ENCODE results near the gene GAL3ST3. TPM values are rescaled to one million over a fixed set of nuclear protein-coding genes. Genes with fewer than 3 reads are reported as not detected.

GAL3ST3 gene
- total and polyA plus RNA-seq, 10 of the 15 experiments (the other 5 are each of a cell fraction or from before 2014, with no cell fraction given) = 0.06 to 0.12 TPM; not detected in 8

GRCh38 chr11:66001942-66002647, 46.9 kb downstream of the GAL3ST3 start, which contains the start of the genes BANF1 and EIF1AD (continued):
- TF ChIP-seq CUX1 (IDR thresholded peaks at IDR 0.05; ENCODE audit: insufficient replicate concordance, low read depth, low read length) (no peak), TCF12 (IDR thresholded peaks at IDR 0.05; ENCODE audit: low read depth, low read length) (no peak; the same call in 1 of the 2 replicates), EGR1 (IDR thresholded peaks at IDR 0.05; ENCODE audit: borderline replicate concordance in 1 of 2, low read depth in 2 of 2, low read length in 2 of 2) (peak in 1 of 2 experiments; percentile 74; a peak in 1 of 3 replicates), ZNF274 (IDR thresholded peaks at IDR 0.05; ENCODE audit: insufficient read depth, insufficient read length) (no peak), CHD1 (IDR thresholded peaks at IDR 0.05; ENCODE audit: low read depth, low read length) (0 out of 2 replicates have a peak, but pooled peaks have one; percentile 37), IRF5 (IDR thresholded peaks at IDR 0.05; ENCODE audit: borderline replicate concordance) (peak; percentile 64; the same call in 1 of the 2 replicates), POLR2A (IDR thresholded peaks at IDR 0.05; ENCODE audit: low read depth, low read length) (peak; percentile 96), POU2F2 (IDR thresholded peaks at IDR 0.05; ENCODE audit: borderline replicate concordance, low read depth, low read length) (peak; percentile 76; the same call in 2 of the 3 replicates), FOXM1 (IDR thresholded peaks at IDR 0.05; ENCODE audit: low read depth, low read length) (peak; percentile 72; the same call in 1 of the 2 replicates), CBX3 (IDR thresholded peaks at IDR 0.05; ENCODE audit: borderline replicate concordance, low read depth) (no peak)
- TF ChIP-seq, protein P1, sequence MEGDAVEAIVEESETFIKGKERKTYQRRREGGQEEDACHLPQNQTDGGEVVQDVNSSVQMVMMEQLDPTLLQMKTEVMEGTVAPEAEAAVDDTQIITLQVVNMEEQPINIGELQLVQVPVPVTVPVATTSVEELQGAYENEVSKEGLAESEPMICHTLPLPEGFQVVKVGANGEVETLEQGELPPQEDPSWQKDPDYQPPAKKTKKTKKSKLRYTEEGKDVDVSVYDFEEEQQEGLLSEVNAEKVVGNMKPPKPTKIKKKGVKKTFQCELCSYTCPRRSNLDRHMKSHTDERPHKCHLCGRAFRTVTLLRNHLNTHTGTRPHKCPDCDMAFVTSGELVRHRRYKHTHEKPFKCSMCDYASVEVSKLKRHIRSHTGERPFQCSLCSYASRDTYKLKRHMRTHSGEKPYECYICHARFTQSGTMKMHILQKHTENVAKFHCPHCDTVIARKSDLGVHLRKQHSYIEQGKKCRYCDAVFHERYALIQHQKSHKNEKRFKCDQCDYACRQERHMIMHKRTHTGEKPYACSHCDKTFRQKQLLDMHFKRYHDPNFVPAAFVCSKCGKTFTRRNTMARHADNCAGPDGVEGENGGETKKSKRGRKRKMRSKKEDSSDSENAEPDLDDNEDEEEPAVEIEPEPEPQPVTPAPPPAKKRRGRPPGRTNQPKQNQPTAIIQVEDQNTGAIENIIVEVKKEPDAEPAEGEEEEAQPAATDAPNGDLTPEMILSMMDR (IDR thresholded peaks at IDR 0.05 in 2 of 3, conservative IDR thresholded peaks at IDR 0.05 in 1 of 3; ENCODE audit: control insufficient read depth in 2 of 3, extremely low read depth in 1 of 3, insufficient read depth in 1 of 3, low read depth in 3 of 3, low read length in 3 of 3) = no peak
- TF ChIP-seq, protein P2, sequence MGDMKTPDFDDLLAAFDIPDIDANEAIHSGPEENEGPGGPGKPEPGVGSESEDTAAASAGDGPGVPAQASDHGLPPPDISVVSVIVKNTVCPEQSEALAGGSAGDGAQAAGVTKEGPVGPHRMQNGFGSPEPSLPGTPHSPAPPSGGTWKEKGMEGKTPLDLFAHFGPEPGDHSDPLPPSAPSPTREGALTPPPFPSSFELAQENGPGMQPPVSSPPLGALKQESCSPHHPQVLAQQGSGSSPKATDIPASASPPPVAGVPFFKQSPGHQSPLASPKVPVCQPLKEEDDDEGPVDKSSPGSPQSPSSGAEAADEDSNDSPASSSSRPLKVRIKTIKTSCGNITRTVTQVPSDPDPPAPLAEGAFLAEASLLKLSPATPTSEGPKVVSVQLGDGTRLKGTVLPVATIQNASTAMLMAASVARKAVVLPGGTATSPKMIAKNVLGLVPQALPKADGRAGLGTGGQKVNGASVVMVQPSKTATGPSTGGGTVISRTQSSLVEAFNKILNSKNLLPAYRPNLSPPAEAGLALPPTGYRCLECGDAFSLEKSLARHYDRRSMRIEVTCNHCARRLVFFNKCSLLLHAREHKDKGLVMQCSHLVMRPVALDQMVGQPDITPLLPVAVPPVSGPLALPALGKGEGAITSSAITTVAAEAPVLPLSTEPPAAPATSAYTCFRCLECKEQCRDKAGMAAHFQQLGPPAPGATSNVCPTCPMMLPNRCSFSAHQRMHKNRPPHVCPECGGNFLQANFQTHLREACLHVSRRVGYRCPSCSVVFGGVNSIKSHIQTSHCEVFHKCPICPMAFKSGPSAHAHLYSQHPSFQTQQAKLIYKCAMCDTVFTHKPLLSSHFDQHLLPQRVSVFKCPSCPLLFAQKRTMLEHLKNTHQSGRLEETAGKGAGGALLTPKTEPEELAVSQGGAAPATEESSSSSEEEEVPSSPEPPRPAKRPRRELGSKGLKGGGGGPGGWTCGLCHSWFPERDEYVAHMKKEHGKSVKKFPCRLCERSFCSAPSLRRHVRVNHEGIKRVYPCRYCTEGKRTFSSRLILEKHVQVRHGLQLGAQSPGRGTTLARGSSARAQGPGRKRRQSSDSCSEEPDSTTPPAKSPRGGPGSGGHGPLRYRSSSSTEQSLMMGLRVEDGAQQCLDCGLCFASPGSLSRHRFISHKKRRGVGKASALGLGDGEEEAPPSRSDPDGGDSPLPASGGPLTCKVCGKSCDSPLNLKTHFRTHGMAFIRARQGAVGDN (IDR thresholded peaks at IDR 0.05) = no peak
